HG02973 (cell line): Measurements from ENCODE around the gene UMOD.

Source experiments
- ATAC-seq: cut with Tn5 transposase; IDR thresholded peaks from one replicate; pipeline ENCODE4 v1.9.1; 2021; ENCODE audit warnings: moderate library complexity; ENCODE audit not compliant: unreplicated experiment

Gene UMOD

DNA sequence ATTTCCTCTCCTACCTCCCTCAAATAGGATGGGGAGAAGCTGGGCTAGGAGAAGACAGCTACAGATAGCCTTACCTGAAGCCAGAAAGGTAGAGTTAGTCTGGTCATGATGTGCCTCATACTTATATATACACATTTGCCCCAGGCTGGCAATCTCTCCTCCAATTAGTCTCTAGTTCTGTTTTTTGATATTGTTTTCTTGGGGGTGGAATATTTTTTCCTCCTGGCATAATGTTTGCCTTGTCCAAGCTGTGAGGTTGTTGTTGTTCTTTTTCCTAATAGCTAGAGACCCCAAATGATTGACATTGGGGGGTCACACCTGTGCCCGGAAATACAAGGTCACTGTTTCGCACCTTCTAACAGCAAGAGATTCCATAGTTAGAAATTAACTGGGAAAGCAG is at the start of gene UMOD:
Gene UMOD (minus strand): TSS at position 101 of the 400 bp plus-strand sequence. CDS start 1,978 bp downstream, outside the sequence.
- ATAC-seq = no peak

DNA sequence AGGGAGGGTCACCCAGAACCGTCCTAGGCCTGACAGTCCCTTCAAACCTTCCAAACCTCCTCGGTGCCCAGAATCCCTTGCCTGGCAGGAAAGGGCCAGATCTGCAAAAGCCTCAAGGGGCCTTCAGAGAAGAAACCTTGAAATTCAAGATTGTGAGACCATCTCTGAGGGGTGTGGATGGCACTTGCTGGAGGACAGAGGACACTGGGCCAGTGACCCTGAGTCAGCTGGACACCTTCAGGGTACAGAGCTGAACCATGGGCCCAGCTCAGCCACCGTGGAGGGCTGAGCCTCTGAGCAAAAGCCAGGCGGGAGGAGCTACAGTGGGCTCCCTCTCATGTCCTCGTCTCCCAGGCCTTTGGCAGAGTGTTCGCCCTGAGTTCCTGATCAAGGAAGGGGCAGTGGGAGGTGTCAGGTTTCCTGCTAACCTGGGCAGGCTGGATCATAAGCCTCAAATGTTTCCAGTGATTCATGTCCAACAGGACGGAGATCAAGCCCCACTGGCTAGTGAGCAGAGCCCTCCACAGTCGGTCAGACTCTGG is 49.0 kb upstream of the UMOD start:
- ATAC-seq = no peak

DNA sequence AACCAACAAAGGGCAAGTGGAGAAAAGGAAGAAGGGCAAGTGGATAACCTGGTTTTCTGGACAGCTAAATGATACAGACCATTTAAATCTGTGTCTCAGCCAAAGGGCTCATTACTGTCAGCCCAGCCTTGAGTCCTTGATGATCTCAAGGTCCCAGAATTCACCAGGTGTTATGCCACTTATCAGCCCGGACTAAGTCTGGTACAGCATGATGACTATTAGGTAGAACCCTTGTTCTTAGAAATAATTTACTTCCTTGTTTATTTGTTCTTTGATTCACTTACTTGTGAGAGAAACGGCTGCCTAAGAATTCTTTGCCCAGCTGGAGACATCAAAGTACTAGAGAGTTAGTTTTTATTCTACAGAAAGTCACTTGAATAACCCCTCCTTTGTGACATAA is 48.6 kb upstream of the UMOD start:
- no peak for ATAC-seq

DNA sequence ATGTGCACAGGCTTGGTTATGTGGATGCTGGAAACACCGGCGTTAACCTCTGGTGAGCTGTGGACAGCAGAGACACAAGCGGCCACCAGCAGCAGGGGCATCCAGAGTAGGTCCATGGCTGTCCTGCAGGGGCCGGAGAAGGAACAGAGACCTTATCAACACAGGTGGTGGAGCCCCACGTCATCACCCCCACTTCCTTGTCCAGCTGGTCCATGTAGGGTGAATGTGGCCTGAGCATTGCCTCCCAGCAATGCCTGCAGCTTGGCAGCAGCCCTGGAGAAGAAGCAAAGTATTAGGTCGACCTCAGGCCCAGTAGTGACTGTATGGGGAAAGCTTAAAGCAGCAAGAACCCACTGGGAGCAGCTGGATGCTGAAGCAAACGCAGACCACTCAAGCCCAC is 46.7 kb upstream of the UMOD start:
- ATAC-seq = no peak

DNA sequence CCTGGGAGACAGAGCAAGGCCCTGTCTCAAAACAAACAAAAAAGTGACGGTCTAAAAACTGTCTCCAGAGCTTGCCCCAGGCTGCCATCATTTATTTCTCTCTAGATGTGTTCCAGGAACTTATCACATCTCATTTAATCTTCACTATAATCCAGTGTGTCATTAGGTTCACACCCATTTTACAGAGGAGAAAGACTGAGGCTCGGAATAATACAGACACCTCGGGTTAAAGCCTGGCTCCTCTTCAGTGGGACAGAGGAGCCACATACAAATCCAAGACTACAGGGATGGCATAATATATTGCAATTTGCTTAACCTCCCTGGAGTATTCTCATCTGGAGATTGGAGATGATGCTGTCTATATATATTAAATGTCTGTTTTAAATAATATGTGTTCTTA is 46.1 kb upstream of the UMOD start:
- ATAC-seq = no peak

DNA sequence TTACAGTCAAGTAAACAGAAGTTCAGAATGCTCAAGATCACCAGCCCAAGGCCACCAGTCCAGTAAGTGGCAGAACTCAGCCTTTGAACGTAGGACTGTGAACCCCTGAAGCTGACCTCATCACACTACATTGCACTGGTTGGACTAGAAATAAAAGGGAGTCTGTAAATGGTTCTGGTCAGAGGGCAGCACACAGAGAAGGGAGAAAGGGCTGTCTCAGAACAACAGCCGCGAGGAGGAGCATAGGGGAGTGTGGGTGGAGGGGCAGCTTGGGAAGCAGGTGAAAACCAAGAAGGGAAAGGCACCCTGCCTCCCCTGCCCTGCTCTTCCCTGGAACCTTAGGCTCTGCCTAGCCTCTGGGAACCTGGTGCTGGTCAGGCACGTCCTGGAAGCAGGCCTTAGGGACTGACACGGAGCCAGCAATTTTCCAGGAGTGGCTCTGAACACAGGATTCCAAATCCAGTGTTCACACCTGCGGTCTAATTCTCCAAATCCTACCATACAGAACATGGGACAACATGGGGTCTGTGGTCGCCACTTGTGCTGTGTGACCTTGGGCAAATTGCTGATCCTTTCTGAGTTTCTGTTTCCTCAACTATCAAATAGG is 45.1 kb upstream of the UMOD start:
- ATAC-seq = no peak

DNA sequence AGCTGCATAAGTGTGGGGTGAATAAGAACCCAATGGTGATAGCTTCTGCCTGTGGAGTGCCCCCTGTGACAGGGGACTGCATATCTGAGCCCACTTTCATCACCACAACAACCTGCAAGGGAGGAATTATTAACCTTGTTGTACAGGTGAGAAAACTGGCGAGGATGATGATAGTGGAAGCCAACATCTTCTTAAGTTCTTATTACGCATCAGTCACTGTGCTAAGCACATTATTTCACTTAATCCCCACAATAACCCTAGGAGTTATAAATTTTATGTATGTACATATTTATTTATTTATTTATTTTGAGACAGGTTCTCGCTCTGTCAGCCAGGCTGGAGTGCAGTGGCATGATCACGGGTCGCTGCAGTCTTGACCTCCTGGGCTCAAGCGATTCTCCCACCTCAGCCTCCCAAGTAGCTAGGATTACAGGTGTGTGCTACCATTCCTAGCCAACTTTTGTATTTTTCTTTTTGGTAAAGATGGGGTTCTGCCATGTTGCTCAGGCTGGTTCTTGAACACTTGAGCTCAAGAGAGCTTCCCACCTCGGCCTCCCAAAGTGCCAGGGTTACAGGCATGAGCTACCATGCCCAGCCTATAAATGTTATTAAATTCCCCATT is 44.4 kb upstream of the UMOD start:
- no peak for ATAC-seq

DNA sequence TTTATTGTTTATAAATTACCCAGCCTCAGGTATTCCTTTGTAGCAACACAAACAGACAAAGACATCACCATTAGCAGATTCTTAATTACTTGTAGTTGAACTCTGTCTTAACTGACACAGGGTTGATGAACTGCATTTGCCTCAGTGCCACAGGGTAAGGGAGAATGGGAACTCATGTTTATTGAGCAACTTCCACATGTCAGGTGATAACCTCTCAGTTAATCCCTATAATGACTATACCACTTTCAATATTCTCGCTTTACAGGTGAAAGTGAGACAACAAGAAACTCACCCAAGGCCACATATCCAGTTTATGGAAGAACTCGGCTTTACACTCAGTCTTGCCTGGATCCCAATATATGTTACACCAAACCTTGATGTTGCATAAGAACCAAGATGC is 43.4 kb upstream of the UMOD start:
- no peak for ATAC-seq

DNA sequence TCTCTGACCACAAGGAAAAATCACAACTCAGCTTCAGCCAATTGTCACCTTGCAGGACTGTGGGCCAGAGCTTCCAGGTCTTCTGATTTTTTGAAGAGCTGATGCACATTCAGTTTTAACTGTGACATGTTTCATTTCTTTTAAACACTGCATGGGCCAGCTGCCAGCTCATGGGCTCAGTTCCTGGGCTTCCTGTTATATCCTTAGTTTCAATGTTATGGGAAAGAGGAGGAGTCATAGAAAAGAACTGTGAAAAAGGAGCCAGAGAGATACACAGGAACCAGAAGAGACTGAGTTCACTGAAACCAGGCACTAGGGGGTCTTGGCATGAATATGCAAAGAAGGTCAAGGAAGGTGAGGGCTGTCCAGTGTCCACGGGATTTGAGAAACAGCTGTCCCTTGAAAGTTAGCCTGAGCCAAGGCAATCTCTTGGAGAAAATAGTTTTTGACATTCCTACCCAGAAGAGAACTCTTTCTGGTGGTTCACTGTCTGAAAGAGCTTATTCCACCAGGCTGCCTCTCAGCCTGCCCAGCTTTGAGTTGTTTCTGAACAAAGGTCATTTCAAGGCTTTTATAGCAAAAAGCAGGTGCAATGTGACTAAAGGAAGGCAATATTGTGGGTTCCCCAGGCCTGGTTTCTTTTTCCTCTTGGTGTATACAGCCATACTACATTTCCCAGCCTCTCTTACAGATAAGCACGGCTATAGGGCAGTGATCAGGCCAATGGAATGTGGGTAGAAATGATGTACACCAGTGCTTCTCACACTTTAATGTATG is 41.5 kb upstream of the UMOD start:
- no peak for ATAC-seq

DNA sequence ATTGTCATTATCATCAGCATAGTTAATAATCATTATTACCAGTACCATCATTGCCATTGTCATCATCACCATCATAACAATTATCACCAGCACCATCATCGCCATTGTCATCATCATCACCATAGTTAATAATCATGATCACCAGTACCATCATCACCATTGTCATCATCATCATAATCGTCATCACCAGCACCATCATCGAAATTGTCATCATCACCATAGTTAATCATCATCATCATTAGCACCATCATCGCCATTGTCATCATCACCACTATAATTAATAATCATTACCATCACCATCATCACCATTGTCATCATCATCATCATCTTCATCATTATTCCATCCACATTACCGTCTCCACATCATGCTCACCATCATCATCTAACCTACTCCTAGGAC is 38.5 kb upstream of the UMOD start:
- ATAC-seq = no peak

DNA sequence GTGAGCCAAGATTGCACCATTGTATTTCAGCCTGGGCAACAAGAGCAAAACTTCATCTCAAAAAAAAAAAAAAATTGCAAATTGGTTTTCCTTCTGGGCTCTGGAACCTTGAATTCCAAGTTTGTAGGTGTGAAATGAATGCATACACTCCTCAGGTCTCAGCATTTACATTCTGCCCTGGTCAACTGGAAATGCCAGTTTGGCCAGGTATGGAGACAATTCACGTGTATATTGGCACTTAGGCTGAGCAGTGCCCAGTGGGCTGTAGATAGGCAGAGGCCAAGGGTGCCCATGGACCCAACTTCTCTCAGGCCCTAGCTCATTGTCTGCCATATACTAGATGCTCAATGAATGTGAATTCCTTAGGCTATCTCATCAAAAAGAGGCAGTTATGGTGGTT is 36.3 kb upstream of the UMOD start:
- no peak for ATAC-seq

DNA sequence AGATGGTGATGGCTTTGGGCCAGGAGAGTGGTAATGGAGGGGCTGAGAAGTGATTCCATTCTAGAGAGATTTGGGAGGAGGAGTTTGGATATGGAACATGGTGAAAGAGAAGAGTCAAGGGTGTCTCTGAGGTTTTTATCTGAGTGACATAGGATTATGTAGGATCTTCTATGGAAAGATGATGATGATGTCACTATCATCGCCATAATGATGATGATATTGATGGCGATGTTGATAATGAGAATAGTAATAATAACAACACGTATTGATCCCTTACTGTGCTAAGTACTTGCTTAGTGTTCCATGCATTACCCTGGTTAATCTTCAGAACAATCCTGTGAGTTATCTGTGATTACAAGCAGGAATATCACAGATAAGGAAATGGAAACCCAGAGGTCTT is 35.5 kb upstream of the UMOD start:
- no peak for ATAC-seq

DNA sequence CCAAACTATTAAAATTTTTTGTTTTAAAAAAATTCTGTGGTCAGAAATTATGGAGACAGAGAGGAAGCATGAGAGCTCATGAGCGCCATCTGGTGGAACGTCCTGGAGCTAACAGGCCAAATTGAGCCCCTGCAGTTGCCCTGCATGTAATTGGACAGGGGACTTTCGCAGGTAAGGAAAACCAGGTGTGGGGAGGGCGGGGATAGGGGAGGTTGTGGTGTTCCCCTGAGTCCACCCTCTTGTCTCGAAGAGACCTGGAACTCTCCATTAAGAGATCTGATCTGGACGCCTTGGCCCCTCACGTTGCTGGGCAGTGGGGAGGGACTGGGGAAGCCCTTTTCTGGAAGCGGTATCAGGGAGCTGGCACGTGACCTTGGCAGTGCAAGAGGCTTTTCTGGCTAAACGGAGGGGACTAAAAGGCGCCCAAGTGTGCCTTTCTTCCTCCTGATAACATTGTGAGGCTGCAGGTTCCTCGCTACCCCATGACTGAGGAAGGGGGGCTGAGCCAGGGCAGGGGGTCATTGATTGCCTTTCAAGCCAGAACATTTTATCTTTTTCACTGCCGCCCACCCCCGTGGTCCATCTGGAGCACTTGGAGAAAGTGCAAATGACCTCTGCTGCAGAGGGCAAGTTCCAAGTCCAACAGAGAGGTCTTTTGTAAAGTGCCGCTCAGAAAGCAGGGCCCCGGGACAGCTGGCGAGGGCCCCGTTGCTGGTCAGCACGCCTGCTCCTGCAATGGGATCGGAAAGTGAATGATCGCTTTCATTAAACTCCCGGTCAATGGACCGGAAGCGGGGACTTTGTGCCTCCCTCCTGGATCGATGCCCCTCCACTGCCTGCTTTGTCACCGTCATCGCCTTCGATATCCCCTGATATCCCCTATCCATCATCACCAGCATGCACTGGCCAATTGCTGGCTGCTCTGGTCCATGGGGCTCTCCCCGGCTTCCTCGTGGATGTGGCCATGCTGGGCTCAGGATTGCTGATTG is 33.6 kb upstream of the UMOD start:
- no peak for ATAC-seq

DNA sequence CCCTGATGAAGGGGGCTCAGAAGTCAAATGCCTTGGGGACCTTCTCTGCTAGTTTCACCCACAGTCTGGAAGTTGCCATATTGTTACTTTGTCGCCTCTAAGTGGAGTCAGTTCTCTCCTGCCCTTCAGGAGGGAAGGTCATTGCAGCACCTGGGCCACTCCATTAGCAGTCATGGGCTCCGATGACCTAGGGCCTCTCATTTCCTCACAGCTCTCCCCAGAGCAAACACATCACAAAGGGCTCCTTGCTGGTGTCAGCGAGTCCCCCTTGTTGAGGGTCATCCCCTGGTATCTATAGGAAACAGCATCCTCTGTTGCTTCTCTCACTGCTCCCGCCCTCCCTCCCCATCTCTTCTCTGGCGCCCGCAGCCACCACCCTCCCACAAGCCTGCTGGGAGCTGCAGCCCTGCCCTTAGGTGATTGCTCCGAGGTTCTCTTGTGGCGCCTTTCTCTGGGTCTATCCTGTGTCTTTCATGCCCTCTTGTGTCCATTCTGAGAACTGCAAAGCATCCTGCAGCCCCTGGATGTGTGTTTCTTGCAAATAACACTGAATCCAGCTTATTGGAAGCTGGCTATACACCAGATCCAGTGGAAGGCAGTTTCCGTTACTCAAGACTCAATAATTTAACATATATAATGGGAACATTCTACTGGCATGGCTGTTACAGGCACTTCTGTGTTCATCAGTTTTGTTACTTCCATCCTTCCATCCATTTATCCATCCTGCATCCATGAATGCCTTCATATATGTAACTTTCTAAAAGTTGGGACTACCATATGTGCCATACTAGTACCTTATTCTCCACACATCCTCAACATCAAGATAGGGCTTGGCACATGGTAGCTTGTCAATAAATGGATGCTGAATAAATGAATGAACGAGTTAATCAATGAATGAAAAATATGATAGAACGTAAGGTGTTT is 30.9 kb upstream of the UMOD start:
- no peak for ATAC-seq

DNA sequence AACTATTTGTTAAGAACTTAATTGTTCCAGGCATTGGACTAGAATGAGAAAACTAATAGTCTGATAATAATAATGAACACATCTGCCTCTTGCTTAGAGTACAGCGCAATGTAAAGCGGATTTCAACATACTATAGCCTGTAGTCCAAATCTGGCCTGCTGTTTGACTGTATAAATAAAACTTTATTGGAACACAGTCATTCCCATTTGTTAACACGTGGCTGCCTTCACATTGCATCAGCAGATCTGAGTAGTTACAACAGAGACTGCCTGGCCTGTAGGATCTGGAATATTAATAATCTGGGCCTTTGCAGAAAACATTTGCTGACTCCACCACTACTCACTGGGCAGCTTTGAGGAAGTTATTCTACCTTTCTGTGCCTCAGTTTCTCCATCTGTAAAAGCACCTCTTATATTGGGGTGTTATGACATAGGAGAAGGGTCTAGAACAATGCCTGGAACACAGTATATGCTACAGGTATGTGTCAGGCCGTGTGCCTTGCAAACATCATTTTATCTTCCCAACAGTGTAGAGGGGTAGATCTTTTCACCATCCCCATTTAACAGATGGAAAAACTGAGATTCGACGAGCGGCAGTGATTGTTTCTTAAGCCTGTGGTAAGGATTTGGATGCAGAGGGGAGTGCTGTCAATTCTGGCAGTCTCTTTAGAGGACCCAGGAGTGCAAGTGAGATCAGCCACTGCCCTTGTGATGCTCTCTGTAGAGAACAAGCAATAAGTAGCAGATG is 29.9 kb upstream of the UMOD start:
- no peak for ATAC-seq

DNA sequence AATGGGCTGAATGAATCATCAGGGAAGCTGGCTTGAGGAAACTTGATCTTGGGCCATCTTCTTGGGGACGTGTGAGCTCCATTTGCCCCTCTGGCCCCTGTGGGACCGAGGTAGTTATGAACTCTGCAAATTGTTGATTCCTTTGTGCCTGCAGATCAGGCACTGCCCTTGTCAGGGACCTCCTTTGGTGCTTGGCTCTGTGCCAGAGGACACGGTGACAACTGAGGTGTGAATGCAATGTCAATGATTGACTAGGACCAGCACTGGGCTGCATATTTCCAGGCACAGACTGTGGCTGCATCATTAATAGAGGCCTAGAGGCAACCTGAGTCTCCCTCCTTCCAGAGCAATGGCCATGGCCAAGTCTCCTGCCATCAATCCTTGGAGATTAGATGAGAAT is 28.3 kb upstream of the UMOD start:
- ATAC-seq = no peak

DNA sequence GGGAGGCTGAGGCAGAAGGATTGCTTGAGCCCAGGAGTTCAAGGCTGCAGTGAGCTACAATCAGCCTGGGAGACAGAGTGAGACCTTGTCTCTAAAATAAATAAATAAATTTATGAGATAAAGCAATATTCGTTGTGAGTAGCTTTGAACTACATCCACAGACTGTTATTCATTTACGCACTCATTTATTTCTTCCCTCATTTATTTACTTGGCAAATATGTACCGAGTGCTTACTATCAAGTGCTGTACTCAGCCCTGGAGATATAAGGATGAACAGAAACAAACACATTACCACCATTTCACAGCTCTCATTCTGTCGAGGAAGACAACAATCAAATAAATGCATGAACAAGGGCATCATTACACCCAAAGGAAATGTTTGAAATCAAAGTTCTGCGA is 24.7 kb upstream of the UMOD start:
- ATAC-seq = no peak

DNA sequence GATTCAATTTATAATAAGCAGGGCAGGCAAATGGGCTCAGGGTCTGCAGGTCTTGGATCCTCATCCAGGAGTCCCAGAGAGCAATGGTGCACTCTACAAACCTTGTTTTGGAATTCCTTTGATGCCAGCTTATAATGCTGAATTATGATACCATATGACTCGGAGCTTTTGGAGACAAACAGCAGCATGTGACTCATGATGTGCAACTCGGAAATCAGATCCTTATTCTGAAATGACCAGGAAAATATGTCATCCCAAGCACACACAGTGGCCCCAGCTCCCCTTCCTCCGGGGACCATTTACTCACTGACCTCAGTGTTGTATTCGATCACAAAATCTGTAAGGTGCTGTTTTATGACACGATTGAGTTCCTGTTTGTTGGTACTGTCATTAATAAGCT is 20.2 kb upstream of the UMOD start:
- ATAC-seq = no peak

DNA sequence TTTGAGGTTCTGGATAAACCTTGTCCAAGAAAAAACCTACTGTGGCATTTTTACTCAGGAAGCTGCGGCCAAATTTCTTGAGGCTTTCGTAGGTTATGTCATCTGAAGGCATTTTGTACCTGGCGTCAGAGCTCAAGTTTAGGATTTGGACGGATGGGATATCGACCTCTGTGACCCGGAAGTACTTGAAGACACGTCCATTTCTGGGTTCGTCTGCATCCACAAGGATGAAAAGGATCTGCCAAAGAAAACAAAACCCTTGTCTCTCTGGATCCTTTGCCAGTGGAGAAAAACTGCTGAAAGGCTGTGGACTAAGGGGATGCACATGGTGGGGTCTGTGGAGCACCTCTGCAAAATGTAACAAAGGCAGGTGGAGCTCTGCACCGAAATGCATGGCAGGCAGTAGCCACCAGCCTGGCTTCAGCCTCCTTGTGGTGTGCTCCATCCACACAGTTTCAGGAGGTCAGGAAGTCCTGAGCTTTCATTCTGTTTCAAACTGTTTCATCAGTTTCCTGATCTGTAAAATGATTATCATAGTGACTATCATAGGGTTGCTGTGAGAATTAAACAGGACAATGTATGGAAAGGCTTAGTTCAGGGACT is 17.0 kb upstream of the UMOD start:
- no peak for ATAC-seq
